Esophagus squamous epithelium (tissue), 4 donors: ENCODE data around the gene SPTBN4.
"Not testable (repeated sequence)": the region's sequence is repeated elsewhere in the genome, so short reads cannot be mapped to it uniquely, and the experiment has no call there.

Experiments
- CTCF ChIP-seq, 6 experiments: fragments of 450-650 bp in 4 of 6; fragments of 200-600 bp in 2 of 6; sonication (generic) in 2 of 6; IDR thresholded peaks; one replicate each; pipeline ENCODE4 v1.5.1; 2016 to 2019; ENCODE audit warnings: antibody characterized with exemption in 6 of 6, mild to moderate bottlenecking in 4 of 6, moderate library complexity in 4 of 6
- POLR2A ChIP-seq, 4 donors: fragments of 450-650 bp; IDR thresholded peaks; one replicate each; pipeline ENCODE4 v1.6.1; 2017; ENCODE audit warnings: antibody characterized with exemption in 4 of 4, mild to moderate bottlenecking in 4 of 4, moderate library complexity in 3 of 4

- not testable (repeated sequence) for TF ChIP-seq CTCF, POLR2A (IDR thresholded peaks at IDR 0.05)
These were observed 124.9 kb downstream of the SPTBN4 start for GRCh38 chr19:40591724-40592123.
